Chondrocyte (in vitro differentiated cells): ENCODE measurements around the gene UNC119. TPM values are rescaled to one million over a fixed set of nuclear protein-coding genes. Genes with fewer than 3 reads are reported as not detected.
"Not testable (repeated sequence)": the region's sequence is repeated elsewhere in the genome, so short reads cannot be mapped to it uniquely, and the experiment has no call there.

Source experiments
- DNase-seq: peaks from one replicate; pipeline ENCODE4 v3.0.0; 2021; ENCODE audit warnings: mixed read lengths, low spot score
- H3K27ac Mint-ChIP-seq: one replicate; pipeline ENCODE4 v1.8.0; 2021; ENCODE audit warnings: mild to moderate bottlenecking, moderate library complexity, mixed read lengths; ENCODE audit not compliant: unreplicated experiment
- H3K27me3 Mint-ChIP-seq: 2 replicates; pipeline ENCODE4 v1.8.0; 2021; ENCODE audit warnings: low read depth, mixed read lengths
- H3K36me3 Mint-ChIP-seq: 2 replicates; pipeline ENCODE4 v1.8.0; 2021; ENCODE audit warnings: low read depth, mixed read lengths
- H3K4me1 Mint-ChIP-seq: 2 replicates; pipeline ENCODE4 v1.8.0; 2021; ENCODE audit warnings: low read depth, mild to moderate bottlenecking, mixed read lengths
- H3K4me3 Mint-ChIP-seq: one replicate; pipeline ENCODE4 v1.8.0; 2021; ENCODE audit warnings: mild to moderate bottlenecking, moderate library complexity, mixed read lengths; ENCODE audit not compliant: unreplicated experiment
- H3K9me3 Mint-ChIP-seq: 2 replicates; pipeline ENCODE4 v1.8.0; 2021; ENCODE audit warnings: low read depth, mixed read lengths
- total RNA-seq: library from RNA; stranded (reverse); gene quantifications from 3 replicates; pipeline ENCODE4 v1.2.1, GENCODE V29; 2021
- TF ChIP-seq, protein P1 (sequence below): fragments of 200-600 bp; sonication (generic); IDR thresholded peaks from 2 replicates; pipeline ENCODE4 v1.5.0; 2021; ENCODE audit warnings: antibody characterized with exemption, mild to moderate bottlenecking, moderate library complexity

Gene UNC119
- total RNA-seq, 1 donor from 2014 or later, result 24.9 TPM

DNA sequence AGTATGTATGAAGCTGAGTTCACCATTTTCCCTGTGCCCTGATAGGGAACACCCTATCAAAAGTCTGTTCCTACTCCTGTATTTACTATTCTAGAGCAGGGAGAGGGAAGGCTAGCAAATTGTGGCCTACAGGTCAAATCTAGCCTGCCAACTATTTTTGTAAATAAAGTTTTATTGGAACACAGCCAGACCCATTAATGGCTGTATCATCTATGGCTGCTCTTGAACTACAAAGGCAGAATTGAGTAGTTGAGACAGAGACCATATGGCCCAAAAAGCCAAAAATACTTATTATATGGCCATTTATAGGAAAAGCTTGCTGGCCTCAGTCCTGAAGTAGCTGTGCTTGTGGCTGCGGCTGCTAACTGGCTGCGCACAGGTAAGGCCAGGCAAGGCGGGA lies 28.5 kb upstream of the UNC119 start:
- Mint-ChIP-seq H3K27ac (no peak overlapping the region), H3K4me3 (no peak overlapping the region), H3K36me3 (peaks cover 13% of the 10 kb centered on the region), H3K27me3 (no peaks in the 10 kb centered on the region), H3K4me1 (no peaks in the 10 kb centered on the region), H3K9me3 (no peaks in the 10 kb centered on the region)
- no peak for DNase-seq
- TF ChIP-seq, protein P1, sequence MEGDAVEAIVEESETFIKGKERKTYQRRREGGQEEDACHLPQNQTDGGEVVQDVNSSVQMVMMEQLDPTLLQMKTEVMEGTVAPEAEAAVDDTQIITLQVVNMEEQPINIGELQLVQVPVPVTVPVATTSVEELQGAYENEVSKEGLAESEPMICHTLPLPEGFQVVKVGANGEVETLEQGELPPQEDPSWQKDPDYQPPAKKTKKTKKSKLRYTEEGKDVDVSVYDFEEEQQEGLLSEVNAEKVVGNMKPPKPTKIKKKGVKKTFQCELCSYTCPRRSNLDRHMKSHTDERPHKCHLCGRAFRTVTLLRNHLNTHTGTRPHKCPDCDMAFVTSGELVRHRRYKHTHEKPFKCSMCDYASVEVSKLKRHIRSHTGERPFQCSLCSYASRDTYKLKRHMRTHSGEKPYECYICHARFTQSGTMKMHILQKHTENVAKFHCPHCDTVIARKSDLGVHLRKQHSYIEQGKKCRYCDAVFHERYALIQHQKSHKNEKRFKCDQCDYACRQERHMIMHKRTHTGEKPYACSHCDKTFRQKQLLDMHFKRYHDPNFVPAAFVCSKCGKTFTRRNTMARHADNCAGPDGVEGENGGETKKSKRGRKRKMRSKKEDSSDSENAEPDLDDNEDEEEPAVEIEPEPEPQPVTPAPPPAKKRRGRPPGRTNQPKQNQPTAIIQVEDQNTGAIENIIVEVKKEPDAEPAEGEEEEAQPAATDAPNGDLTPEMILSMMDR, result no peak

- no peak for DNase-seq
- H3K4me3 Mint-ChIP-seq, result no peak overlapping the region
- no peaks in the 10 kb centered on the region for H3K27me3 Mint-ChIP-seq
- H3K4me1 Mint-ChIP-seq, result no peaks in the 10 kb centered on the region
- H3K9me3 Mint-ChIP-seq, result no peaks in the 10 kb centered on the region
- H3K27ac Mint-ChIP-seq, result no peak overlapping the region
- TF ChIP-seq, protein P1, result no peak
- peaks cover 6% of the 10 kb centered on the region for H3K36me3 Mint-ChIP-seq
Measured at GRCh38 chr17:28579526-28579925, 27.1 kb upstream of the UNC119 start.

GRCh38 chr17:28578246-28579195 lies 26.1 kb upstream of the UNC119 start:
- DNase-seq, result peak; percentile 58
- no peak overlapping the region for H3K4me3 Mint-ChIP-seq
- no peaks in the 10 kb centered on the region for H3K27me3 Mint-ChIP-seq
- no peaks in the 10 kb centered on the region for H3K4me1 Mint-ChIP-seq
- H3K36me3 Mint-ChIP-seq, result peaks cover 2% of the 10 kb centered on the region
- no peaks in the 10 kb centered on the region for H3K9me3 Mint-ChIP-seq
- no peak overlapping the region for H3K27ac Mint-ChIP-seq
- TF ChIP-seq, protein P1, result no peak

GRCh38 chr17:28577466-28577824 lies 25.0 kb upstream of the UNC119 start:
- no peak for DNase-seq
- no peaks in the 10 kb centered on the region for H3K27me3 Mint-ChIP-seq
- no peak overlapping the region for H3K27ac Mint-ChIP-seq
- TF ChIP-seq, protein P1, result no peak
- H3K36me3 Mint-ChIP-seq, result peaks cover 2% of the 10 kb centered on the region
- H3K4me3 Mint-ChIP-seq, result no peak overlapping the region
- H3K9me3 Mint-ChIP-seq, result no peaks in the 10 kb centered on the region
- H3K4me1 Mint-ChIP-seq, result peaks cover 6% of the 10 kb centered on the region

GRCh38 chr17:28576758-28577465 lies 24.5 kb upstream of the UNC119 start, which contains the start of gene ALDOC:
Gene ALDOC (minus strand): TSS chr17:28576895. CDS start chr17:28575532, 1,363 bp downstream.
- Mint-ChIP-seq H3K4me1 (peaks cover 10% of the 10 kb centered on the region), H3K27ac (no peak within 1 kb of the TSS), H3K27me3 (no peaks in the 10 kb centered on the region), H3K36me3 (peaks cover 2% of the 10 kb centered on the region), H3K4me3 (peak within 1 kb of the TSS; percentile 52), H3K9me3 (no peaks in the 10 kb centered on the region)
- DNase-seq, result peak; percentile 91
- TF ChIP-seq, protein P1, result no peak

GRCh38 chr17:28576016-28576415 lies 23.6 kb upstream of the UNC119 start:
- H3K4me1 Mint-ChIP-seq, result peaks cover 14% of the 10 kb centered on the region
- not testable (repeated sequence) for H3K27me3 Mint-ChIP-seq, H3K27ac Mint-ChIP-seq, H3K9me3 Mint-ChIP-seq, H3K36me3 Mint-ChIP-seq
- peak; percentile 38 for DNase-seq
- peak overlapping the region; percentile 52 for H3K4me3 Mint-ChIP-seq
